Measurements from ENCODE around the gene CMTM8.

GRCh38 chr3:32297366-32297765 lies 58.9 kb downstream of the CMTM8 start:
- TF ChIP-seq, protein P1, sequence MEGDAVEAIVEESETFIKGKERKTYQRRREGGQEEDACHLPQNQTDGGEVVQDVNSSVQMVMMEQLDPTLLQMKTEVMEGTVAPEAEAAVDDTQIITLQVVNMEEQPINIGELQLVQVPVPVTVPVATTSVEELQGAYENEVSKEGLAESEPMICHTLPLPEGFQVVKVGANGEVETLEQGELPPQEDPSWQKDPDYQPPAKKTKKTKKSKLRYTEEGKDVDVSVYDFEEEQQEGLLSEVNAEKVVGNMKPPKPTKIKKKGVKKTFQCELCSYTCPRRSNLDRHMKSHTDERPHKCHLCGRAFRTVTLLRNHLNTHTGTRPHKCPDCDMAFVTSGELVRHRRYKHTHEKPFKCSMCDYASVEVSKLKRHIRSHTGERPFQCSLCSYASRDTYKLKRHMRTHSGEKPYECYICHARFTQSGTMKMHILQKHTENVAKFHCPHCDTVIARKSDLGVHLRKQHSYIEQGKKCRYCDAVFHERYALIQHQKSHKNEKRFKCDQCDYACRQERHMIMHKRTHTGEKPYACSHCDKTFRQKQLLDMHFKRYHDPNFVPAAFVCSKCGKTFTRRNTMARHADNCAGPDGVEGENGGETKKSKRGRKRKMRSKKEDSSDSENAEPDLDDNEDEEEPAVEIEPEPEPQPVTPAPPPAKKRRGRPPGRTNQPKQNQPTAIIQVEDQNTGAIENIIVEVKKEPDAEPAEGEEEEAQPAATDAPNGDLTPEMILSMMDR (IDR thresholded peaks at IDR 0.05; ENCODE audit: low read depth, low read length), result no peak
- no peak for TF ChIP-seq EZH2phosphoT487 (IDR thresholded peaks at IDR 0.05; ENCODE audit: low read depth)

Data from OCI-LY3 (cell line).